CD8-positive, alpha-beta memory T cell (primary cell): Measurements from ENCODE around the gene TSPAN9. TPM values are rescaled to one million over a fixed set of nuclear protein-coding genes. Genes with fewer than 3 reads are reported as not detected.

Experiments used
- CTCF ChIA-PET: fragments of 350-600 bp; sonication (Branson Sonifier 250); formaldehyde crosslinking; loops from one replicate; lab custom pipeline; 2021; ENCODE audit warnings: antibody characterized with exemption; lab: Charles Lee
- POLR2A ChIA-PET: fragments of 350-600 bp; sonication (Branson Sonifier 250); formaldehyde crosslinking; loops from one replicate; lab custom pipeline; 2021; ENCODE audit warnings: antibody characterized with exemption; lab: Charles Lee
- DNase-seq, 5 donors: peaks; one replicate each; pipeline versions ENCODE4 v3.0.0 to v3.0.0-alpha.2; 2020 to 2022; ENCODE audit warnings: mixed read lengths in 1 of 5
- H3K27ac ChIP-seq: one replicate; pipeline ENCODE4 v1.7.0; 2013; ENCODE audit warnings: low read depth, mild to moderate bottlenecking, low read length, moderate library complexity
- H3K27me3 ChIP-seq: 2 replicates; pipeline ENCODE4 v1.7.0; 2013; ENCODE audit warnings: low read length, mild to moderate bottlenecking; ENCODE audit not compliant: insufficient read depth, poor library complexity, severe bottlenecking
- H3K36me3 ChIP-seq: 2 replicates; pipeline ENCODE4 v1.7.0; 2013; ENCODE audit warnings: mild to moderate bottlenecking, low read length, moderate library complexity; ENCODE audit not compliant: insufficient read depth
- H3K4me1 ChIP-seq: 2 replicates; pipeline ENCODE4 v1.7.0; 2013; ENCODE audit warnings: mild to moderate bottlenecking, low read length, moderate library complexity; ENCODE audit not compliant: insufficient read depth
- H3K4me3 ChIP-seq: 2 replicates; pipeline ENCODE4 v1.7.0; 2013; ENCODE audit warnings: mild to moderate bottlenecking, low read length
- H3K9me3 ChIP-seq: 2 replicates; pipeline ENCODE4 v1.7.0; 2013; ENCODE audit warnings: mild to moderate bottlenecking, low read length
- H3K27ac Mint-ChIP-seq, 8 donors: one replicate each; pipeline ENCODE4 v1.8.0; 2020 to 2021; ENCODE audit warnings: mixed read lengths in 8 of 8, mild to moderate bottlenecking in 6 of 8, inconsistent platforms in 3 of 8, moderate library complexity in 3 of 8
- H3K27me3 Mint-ChIP-seq, 2 donors: one replicate each; pipeline ENCODE4 v1.8.0; 2020 to 2021; ENCODE audit warnings: mixed read lengths in 2 of 2, mild to moderate bottlenecking in 1 of 2, moderate library complexity in 1 of 2
- H3K36me3 Mint-ChIP-seq, 3 donors: one replicate each; pipeline ENCODE4 v1.8.0; 2020 to 2021; ENCODE audit warnings: mixed read lengths in 3 of 3, inconsistent platforms in 1 of 3, mild to moderate bottlenecking in 1 of 3
- H3K4me1 Mint-ChIP-seq, 3 donors: one replicate each; pipeline ENCODE4 v1.8.0; 2020 to 2021; ENCODE audit warnings: mixed read lengths in 3 of 3, inconsistent platforms in 1 of 3, mild to moderate bottlenecking in 1 of 3
- H3K4me3 Mint-ChIP-seq, 7 donors: one replicate each; pipeline ENCODE4 v1.8.0; 2020 to 2021; ENCODE audit warnings: mixed read lengths in 7 of 7, mild to moderate bottlenecking in 6 of 7, moderate library complexity in 4 of 7, inconsistent platforms in 2 of 7
- H3K9me3 Mint-ChIP-seq, 5 donors: one replicate each; pipeline ENCODE4 v1.8.0; 2020 to 2022; ENCODE audit warnings: mixed read lengths in 5 of 5, mild to moderate bottlenecking in 3 of 5, moderate library complexity in 2 of 5, inconsistent platforms in 1 of 5
- polyA plus RNA-seq: library from polyadenylated mRNA; unstranded; fragments of 300-500 nt; fragmentation: Illumina TruSeq; gene quantifications from one replicate; pipeline ENCODE4 v1.2.3, GENCODE V29; 2021
- total RNA-seq, 2 experiments: library from RNA; stranded (reverse); gene quantifications; one replicate each; pipeline ENCODE4 v1.2.3, GENCODE V29; 2021

The TSPAN9 gene
- total and polyA plus RNA-seq, 3 experiments from 2014 or later: 0.33 to 0.79 TPM; not detected in 1

DNA sequence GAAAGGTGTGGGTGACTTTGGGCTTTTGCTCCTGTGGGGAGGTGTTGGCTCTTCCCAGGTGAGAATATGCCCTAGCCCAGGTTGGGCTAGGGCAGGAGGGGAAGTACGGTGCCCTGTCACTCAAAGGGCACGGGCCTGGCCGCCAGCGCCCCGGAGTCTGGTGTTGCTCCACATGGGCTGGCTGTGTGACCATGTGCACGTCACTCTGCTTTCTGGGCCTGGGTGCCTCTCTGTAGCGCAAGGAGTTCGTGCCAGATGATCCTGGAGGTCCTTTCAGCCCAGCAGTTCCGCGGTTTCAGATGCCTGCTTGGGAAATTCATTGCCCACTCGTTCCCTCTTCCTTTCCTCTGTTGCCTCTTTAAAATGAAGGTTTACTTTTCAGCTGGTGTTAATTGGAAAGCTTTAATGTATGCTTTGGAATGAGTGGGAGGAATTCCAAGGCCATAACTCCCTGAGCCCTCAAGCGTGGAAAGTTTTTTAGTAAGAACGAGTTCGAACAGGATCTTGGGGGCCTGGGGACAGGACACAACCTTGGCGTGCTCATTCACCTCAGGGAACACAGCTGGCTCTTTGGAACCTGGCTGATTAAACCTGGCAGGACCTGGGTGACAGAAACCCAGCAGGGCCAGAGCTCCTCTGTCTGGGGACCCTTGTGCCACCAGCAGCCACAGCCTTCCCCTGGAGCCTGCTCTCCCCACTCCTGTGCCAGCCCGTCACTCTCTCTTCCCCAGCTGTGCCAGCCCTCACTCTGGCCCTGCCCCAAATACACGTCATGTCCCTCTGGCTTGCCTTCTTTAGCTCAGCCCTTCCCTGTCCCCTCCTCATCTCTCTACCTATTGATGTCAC lies 42.8 kb downstream of the TSPAN9 start:
- no peaks in the 10 kb centered on the region for H3K36me3 Mint-ChIP-seq
- H3K4me1 Mint-ChIP-seq: peaks cover 7 to 21% (median 9%) of the 10 kb centered on the region in 3 donors
- Histone ChIP-seq H3K9me3 (no peaks in the 10 kb centered on the region), H3K27me3 (no peaks in the 10 kb centered on the region), H3K27ac (no peak overlapping the region), H3K4me1 (no peaks in the 10 kb centered on the region), H3K36me3 (no peaks in the 10 kb centered on the region), H3K4me3 (no peak overlapping the region)
- POLR2A ChIA-PET: no interaction called here
- H3K9me3 Mint-ChIP-seq: no peaks in the 10 kb centered on the region
- CTCF ChIA-PET: no interaction called here
- no peak for DNase-seq
- no peak overlapping the region for H3K4me3 Mint-ChIP-seq
- peak overlapping the region in 1 of 8 donors; percentile 17 for H3K27ac Mint-ChIP-seq
- H3K27me3 Mint-ChIP-seq: peaks cover 5 to 46% of the 10 kb centered on the region in 2 donors

DNA sequence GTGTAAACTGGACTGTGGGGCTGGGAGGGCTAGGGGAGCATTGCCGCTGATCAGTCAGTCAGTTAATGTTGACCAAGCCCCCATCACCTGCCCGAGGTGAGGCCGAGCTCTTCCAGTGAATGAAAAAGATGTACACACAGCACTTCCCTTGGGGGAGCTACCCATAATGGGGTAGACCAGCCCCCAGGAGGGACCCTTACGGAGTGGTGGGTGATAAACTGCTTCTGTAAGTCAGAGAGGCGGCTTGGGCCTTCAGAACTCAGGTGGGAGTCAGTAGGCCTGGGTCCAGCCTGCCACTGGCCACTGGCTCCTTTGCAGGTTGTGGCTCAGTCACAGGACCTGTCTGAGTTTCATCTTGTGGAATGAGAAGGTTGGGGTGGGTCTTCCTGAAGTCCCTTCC lies 43.5 kb downstream of the TSPAN9 start:
- no peaks in the 10 kb centered on the region for H3K4me1 ChIP-seq
- peak overlapping the region in 1 of 8 donors; percentile 17 for H3K27ac Mint-ChIP-seq
- no peaks in the 10 kb centered on the region for H3K9me3 ChIP-seq
- no peaks in the 10 kb centered on the region for H3K27me3 ChIP-seq
- ChIA-PET POLR2A (interaction anchor here (0.7 kb wide), 1 partner anchor 1820 kb away, joined by 4 read pairs; no protein-coding TSS in a partner anchor), CTCF (no interaction called here)
- H3K4me3 ChIP-seq: no peak overlapping the region
- no peak overlapping the region for H3K27ac ChIP-seq
- DNase-seq: no peak
- H3K9me3 Mint-ChIP-seq: no peaks in the 10 kb centered on the region
- H3K4me1 Mint-ChIP-seq: peaks cover 7 to 21% (median 9%) of the 10 kb centered on the region in 3 donors
- H3K27me3 Mint-ChIP-seq: peaks cover 8 to 42% of the 10 kb centered on the region in 2 donors
- no peaks in the 10 kb centered on the region for H3K36me3 ChIP-seq
- H3K4me3 Mint-ChIP-seq: no peak overlapping the region
- H3K36me3 Mint-ChIP-seq: no peaks in the 10 kb centered on the region

DNA sequence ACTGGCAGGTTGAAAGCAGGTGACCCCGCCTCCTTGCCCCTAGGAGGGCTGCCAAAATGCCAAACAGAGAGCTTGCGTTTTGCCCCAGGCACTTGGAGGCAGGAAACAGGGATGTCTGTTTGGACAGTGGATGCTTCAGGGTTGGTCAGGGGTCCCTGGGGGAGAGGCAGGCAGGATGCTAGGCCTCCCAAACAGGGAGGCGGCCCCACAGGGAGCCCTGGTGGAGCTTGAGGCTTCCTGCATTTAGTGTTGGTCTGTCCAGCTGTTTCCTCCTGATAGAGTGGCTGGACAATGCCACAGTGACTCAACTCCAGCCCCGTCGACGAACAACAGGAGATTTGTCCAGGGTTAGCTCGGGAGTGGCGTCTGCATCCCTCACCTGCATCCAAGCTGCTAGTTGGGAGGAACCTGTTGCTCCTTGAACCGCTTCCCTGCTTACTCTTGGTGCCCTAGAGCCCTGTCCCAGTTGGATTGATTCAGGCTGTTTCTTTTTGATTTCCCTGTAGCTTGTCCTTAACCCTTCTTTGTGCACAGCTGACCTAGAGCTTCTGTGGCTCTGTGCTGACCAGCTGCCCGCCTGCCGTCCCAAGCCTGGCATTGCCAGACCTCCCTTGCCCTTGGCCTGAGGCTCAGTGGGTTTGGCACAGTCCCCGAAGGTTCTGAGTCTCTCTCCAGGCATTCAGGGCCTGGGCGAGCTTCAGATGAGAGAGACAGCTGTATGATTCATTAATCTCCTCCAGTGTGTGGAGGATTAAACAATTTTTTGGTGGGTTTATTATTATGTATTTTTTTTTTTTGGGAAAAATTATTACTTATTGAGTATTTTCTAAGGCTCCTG lies 45.9 kb downstream of the TSPAN9 start:
- Mint-ChIP-seq H3K4me1 (peaks cover 7 to 19% (median 9%) of the 10 kb centered on the region in 3 donors), H3K27ac (peak overlapping the region in 1 of 8 donors; percentile 6), H3K4me3 (no peak overlapping the region), H3K27me3 (peaks cover 5 to 28% of the 10 kb centered on the region in 2 donors), H3K36me3 (no peaks in the 10 kb centered on the region), H3K9me3 (peaks cover 0 to 2% (median 0%) of the 10 kb centered on the region in 5 donors)
- DNase-seq: no peak
- no peaks in the 10 kb centered on the region for H3K27me3 ChIP-seq
- no peak overlapping the region for H3K27ac ChIP-seq
- ChIA-PET CTCF (interaction anchor here (1.4 to 1.5 kb wide), 2 partner anchors 15 to 49 kb away, joined by 3 to 4 read pairs; no protein-coding TSS in a partner anchor), POLR2A (no interaction called here)
- H3K36me3 ChIP-seq: no peaks in the 10 kb centered on the region
- no peaks in the 10 kb centered on the region for H3K4me1 ChIP-seq
- no peak overlapping the region for H3K4me3 ChIP-seq
- H3K9me3 ChIP-seq: no peaks in the 10 kb centered on the region

DNA sequence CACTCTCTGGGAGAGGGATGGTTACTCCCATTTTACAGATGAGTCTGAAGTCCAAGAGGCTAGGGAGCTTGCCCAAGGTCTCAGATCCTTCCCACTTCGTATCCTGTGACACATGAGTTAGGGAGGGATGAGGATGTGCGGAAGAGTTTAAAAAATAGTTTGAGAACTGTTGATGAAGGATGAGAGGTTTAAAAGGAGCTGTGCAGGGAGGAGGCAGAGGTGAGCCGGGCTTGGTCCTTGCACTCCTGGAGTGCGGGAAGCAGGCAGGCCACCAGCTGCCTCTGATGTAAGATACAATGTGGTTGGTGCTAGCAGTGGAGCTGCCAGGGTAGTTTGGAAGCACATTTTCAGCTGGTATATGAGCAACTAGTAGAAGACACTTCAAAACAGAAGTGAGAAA lies 46.5 kb downstream of the TSPAN9 start:
- ChIA-PET CTCF (interaction anchor here (1.4 to 1.5 kb wide), 3 partner anchors 15 to 50 kb away, joined by 3 to 4 read pairs (median 4); no protein-coding TSS in a partner anchor), POLR2A (no interaction called here)
- Mint-ChIP-seq H3K36me3 (no peaks in the 10 kb centered on the region), H3K4me3 (no peak overlapping the region), H3K27ac (no peak overlapping the region), H3K4me1 (peaks cover 7 to 19% (median 9%) of the 10 kb centered on the region in 3 donors), H3K27me3 (peaks cover 4 to 26% of the 10 kb centered on the region in 2 donors), H3K9me3 (peaks cover 0 to 2% (median 0%) of the 10 kb centered on the region in 5 donors)
- Histone ChIP-seq H3K4me1 (no peaks in the 10 kb centered on the region), H3K27ac (no peak overlapping the region), H3K36me3 (no peaks in the 10 kb centered on the region), H3K4me3 (no peak overlapping the region), H3K27me3 (no peaks in the 10 kb centered on the region), H3K9me3 (no peaks in the 10 kb centered on the region)
- no peak for DNase-seq

DNA sequence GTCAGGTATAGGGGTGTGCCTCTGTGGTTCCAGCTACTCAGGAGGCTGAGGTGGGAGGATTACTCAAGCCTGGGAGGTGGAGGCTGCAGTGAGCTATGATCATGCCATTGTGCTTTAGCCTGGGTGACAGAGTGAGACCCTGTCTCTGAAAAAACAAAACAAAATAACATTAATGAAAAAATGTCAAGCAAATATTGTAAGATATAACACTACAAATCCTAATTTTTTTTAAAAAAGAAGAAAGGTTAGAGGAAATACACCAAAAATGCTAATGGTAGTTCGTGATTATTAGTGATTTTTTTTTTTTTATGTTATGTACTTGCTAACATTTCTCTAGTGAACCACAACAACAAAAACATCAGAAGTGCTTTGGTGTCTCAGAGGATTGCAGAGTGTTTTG lies 47.7 kb downstream of the TSPAN9 start:
- Histone ChIP-seq H3K4me3 (no peak overlapping the region), H3K36me3 (no peaks in the 10 kb centered on the region), H3K27ac (no peak overlapping the region), H3K27me3 (no peaks in the 10 kb centered on the region), H3K4me1 (peaks cover 10% of the 10 kb centered on the region), H3K9me3 (no peaks in the 10 kb centered on the region)
- CTCF ChIA-PET: interaction anchor here (1.5 kb wide), 1 partner anchor 15 kb away, joined by 4 read pairs; no protein-coding TSS in a partner anchor
- H3K4me3 Mint-ChIP-seq: no peak overlapping the region
- H3K27me3 Mint-ChIP-seq: peaks cover 4 to 26% of the 10 kb centered on the region in 2 donors
- no peaks in the 10 kb centered on the region for H3K36me3 Mint-ChIP-seq
- POLR2A ChIA-PET: no interaction called here
- peaks cover 0 to 2% (median 0%) of the 10 kb centered on the region in 5 donors for H3K9me3 Mint-ChIP-seq
- no peak for DNase-seq
- no peak overlapping the region for H3K27ac Mint-ChIP-seq
- peaks cover 13 to 20% (median 15%) of the 10 kb centered on the region in 3 donors for H3K4me1 Mint-ChIP-seq

GRCh38 chr12:3125674-3126073 lies 48.5 kb downstream of the TSPAN9 start:
- Mint-ChIP-seq H3K36me3 (no peaks in the 10 kb centered on the region), H3K4me1 (peaks cover 15 to 20% (median 18%) of the 10 kb centered on the region in 3 donors), H3K9me3 (peaks cover 0 to 2% (median 0%) of the 10 kb centered on the region in 5 donors), H3K27me3 (peaks cover 8 to 28% of the 10 kb centered on the region in 2 donors), H3K4me3 (no peak overlapping the region), H3K27ac (no peak overlapping the region)
- Histone ChIP-seq H3K36me3 (no peaks in the 10 kb centered on the region), H3K4me3 (no peak overlapping the region), H3K9me3 (no peaks in the 10 kb centered on the region), H3K27ac (no peak overlapping the region), H3K4me1 (peaks cover 18% of the 10 kb centered on the region), H3K27me3 (no peaks in the 10 kb centered on the region)
- ChIA-PET CTCF (no interaction called here), POLR2A (no interaction called here)
- no peak for DNase-seq

- H3K9me3 Mint-ChIP-seq: peaks cover 0 to 2% (median 0%) of the 10 kb centered on the region in 5 donors
- peaks cover 17 to 22% (median 18%) of the 10 kb centered on the region in 3 donors for H3K4me1 Mint-ChIP-seq
- peaks cover 18% of the 10 kb centered on the region for H3K4me1 ChIP-seq
- H3K36me3 ChIP-seq: no peaks in the 10 kb centered on the region
- CTCF ChIA-PET: interaction anchor here (1.4 kb wide), 1 partner anchor 54 kb away, joined by 4 read pairs; no protein-coding TSS in a partner anchor
- no peaks in the 10 kb centered on the region for H3K27me3 ChIP-seq
- no peak overlapping the region for H3K4me3 ChIP-seq
- no peak overlapping the region for H3K27ac Mint-ChIP-seq
- no peak overlapping the region for H3K27ac ChIP-seq
- no peak overlapping the region for H3K4me3 Mint-ChIP-seq
- POLR2A ChIA-PET: no interaction called here
- no peaks in the 10 kb centered on the region for H3K9me3 ChIP-seq
- peaks cover 19 to 44% of the 10 kb centered on the region in 2 donors for H3K27me3 Mint-ChIP-seq
- no peaks in the 10 kb centered on the region for H3K36me3 Mint-ChIP-seq
- DNase-seq: no peak
These were observed 50.7 kb downstream of the TSPAN9 start for GRCh38 chr12:3127832-3128231.
